HG02938 (cell line): ENCODE measurements around the gene OR10Z1.

Experiments used
- ATAC-seq: cut with Tn5 transposase; IDR thresholded peaks from one replicate; pipeline ENCODE4 v1.9.1; 2021; ENCODE audit warnings: mild to moderate bottlenecking, moderate library complexity; ENCODE audit not compliant: unreplicated experiment

The OR10Z1 gene

GRCh38 chr1:158604968-158605367 is at the start of gene OR10Z1:
TSS of gene OR10Z1 (plus strand) at chr1:158605268. CDS start at chr1:158606439, 1,171 bp downstream.
- no peak for ATAC-seq

DNA sequence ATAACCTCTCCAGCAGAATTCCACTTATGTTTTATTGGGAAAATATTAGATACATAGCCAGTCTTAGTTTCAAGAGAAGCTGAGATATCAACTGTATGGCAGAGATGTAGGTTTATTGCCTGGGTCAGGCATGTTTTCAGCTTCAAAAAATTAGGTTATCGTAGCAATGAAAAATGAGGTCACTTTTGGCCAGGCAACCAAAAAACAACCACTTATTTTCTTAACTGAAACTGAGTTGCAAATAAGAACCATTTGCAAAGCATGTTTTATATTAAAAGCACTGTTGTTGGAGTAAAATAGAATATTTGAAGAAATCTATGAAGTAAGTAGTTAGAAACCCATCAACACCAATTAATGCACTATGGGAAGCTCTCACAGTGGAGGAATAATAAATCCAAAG is 45.4 kb upstream of the OR10Z1 start:
- ATAC-seq = no peak

DNA sequence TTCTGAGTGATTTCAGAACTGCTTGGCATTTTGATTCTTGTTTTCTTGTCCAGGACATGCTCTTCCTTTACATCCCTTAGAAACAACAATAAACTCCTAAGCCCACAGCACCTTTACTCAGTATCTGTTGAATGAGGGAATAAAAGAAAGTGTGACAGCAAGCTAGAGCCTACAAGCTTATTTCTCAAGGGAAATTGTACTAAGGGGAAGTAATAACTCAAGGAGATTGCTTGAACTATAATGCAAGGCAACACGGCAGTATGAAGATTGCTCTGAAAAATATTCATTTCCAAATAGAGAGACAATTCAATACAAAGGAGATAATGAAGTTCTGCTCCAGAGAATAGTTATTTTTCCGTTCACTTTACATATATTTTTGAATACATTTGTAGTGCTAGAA is 41.2 kb upstream of the OR10Z1 start:
- ATAC-seq = no peak

DNA sequence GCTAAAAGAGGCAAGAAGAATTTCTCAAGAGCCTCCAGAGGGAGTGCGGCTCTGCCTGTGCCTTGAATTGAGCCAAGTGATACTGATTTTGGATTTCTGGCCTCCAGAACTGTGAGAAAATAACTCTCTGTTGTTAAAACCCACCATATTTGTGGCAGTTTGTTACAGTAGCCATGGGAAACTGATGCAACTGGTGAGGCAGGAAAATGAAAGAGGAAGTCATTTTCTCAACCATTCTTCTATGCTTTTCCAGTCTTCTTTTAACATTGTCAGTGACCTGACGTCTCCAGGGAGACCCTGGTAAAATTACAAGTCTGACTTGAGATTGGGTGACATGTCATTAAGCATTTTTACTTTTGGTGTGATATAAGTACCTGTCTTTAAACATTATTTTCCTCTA is 40.5 kb upstream of the OR10Z1 start:
- ATAC-seq = no peak

DNA sequence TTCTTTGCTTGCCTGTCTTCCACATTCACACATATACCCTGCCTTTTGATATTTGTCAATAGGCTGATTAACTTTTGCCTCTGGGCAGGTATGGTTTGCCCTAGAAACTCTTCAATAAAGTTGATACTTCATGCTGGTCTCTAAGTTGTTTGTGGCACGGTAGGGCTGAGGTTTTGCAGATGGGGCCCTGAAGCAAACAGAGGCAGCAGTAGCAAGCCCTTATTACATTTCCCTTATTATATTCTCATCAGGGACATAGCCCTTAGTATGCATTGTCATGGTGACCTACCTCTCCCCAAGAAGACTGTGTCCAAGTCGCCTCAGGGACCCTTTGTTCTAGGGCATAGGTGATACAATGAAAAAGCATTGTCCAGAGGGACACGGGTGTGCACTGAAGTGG is 34.6 kb upstream of the OR10Z1 start, which contains the start of gene OR6P1:
Gene OR6P1, minus strand, starts transcription at position 101 of the 400 bp plus-strand sequence. CDS start 6,976 bp downstream, outside the sequence.
- ATAC-seq = no peak

GRCh38 chr1:158572226-158572625 is 32.8 kb upstream of the OR10Z1 start:
- no peak for ATAC-seq

- ATAC-seq = no peak
Measured at GRCh38 chr1:158577561-158577960, 27.5 kb upstream of the OR10Z1 start.

DNA sequence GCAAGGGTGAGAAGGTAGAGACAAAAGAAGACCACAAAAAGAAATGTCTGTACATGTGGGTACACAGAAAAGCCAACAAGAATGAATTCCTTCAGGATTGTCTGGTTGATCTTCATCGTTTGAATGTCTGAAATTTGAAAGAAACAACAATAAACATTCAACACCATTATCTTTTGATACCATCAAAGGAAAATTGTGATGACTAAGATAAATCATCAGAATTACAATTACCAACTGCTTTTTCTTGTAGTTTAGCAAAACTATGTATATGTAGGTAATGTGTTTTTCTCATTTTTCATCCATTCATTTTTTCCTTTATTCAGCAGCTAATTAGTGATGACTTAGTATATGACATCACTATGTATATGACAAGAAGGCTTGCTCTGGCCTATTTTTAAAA is 25.3 kb upstream of the OR10Z1 start, which contains the start of gene OR10X1:
Gene OR10X1, minus strand, starts transcription at position 167 of the 400 bp plus-strand sequence. Its CDS starts 0 bp downstream, at position 167.
- no peak for ATAC-seq

- no peak for ATAC-seq
Measured at GRCh38 chr1:158583962-158584361, 21.1 kb upstream of the OR10Z1 start.

DNA sequence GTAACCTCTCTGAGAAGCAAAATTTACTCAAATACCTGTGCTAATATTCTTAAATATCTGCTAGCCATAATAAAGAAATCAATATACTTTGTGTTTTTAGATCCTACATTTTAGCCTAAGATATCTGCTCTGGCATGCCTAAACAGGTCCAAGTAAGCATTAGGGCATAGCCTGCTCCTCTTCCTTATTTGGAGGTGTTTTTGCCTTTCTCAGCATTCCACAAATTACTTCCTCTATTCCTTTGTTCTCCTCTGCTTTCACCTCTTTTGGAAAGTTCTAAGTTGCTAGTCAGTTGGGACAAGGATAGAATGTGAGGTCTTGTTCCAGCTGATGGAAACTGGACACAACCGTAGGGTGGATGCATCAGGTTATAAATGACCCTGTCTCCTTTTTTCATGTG is 18.1 kb upstream of the OR10Z1 start:
- ATAC-seq = no peak

DNA sequence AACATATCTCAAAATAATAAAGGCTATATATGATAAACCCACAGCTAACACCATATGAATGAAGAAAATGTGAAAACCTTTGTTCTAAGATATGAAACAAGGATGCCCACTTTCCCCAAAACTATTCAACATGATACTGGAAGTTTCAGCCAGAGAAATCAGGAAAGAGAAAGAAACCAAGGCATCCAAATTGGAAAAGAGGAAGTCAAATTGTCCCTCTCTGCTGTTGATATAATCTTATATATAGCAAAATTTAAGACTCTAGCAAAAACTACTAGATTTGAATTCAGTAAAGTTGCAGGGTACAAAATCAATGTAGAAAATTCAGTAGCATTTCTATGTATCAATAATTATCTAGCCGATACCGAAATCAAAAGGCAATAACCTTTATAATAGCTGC is 4.3 kb upstream of the OR10Z1 start:
- ATAC-seq = no peak

DNA sequence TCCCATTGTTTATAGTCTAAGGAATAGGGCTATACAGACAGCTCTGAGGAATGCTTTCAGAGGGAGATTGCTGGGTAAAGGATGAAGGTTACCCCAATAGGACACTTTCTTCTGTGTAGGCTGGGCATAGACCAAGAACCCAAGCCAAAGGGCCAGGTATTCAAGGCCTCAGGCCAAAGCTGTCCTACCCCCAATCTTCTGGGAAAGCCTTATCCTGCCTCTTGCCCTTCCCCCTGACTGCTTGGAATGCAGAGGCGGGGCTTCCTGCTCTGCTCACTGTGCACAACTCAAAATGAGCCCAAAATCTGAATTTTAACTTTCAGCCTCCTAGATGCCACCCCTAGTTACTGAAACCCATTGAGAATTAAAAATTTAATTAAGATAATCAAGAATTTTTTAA is 2.2 kb downstream of the OR10Z1 start:
- no peak for ATAC-seq

GRCh38 chr1:158611916-158612315 is 6.8 kb downstream of the OR10Z1 start:
- ATAC-seq = no peak

DNA sequence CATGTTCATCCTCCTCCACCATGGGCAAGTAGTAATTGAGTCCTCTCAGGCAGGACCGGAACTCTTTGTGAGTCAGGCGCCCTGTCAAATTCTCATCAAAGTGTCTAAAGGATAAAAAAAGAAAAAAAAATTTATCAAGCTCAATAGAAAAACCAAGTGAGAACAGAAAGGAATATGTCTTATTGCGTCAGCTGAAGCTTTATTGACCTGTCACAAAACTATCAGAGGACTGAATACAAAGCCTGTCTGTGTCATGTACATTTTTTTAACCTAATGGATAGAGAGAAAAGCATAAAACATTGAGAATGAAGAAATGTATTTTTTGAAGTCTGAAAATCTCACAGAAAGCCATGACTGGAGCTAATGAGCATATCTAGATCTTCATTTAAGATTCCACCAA is 8.7 kb downstream of the OR10Z1 start:
- ATAC-seq = no peak

DNA sequence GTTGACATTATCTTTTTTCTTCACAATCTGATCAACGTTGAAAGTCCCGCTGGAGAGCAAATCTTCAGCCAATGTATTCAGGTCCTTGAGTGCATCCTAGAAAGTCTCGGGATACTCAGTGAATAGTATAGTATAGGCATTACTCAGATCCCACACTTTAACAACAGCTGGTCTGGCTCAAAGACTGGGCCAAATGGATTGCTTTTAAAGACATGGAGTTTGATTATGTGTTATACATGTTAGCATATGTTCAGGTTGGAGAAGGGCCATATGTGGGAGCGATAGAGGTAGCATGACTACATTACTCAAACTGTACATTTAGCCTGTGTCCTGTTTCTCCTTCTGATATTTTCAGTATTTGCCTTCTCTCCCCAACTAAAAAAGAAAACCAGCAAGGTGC is 33.1 kb downstream of the OR10Z1 start:
- ATAC-seq = no peak

GRCh38 chr1:158638904-158639303 is 33.8 kb downstream of the OR10Z1 start:
- no peak for ATAC-seq

- ATAC-seq = no peak
Measured at GRCh38 chr1:158644449-158644848, 39.4 kb downstream of the OR10Z1 start.

- ATAC-seq = no peak
Measured at GRCh38 chr1:158646465-158646864, 41.4 kb downstream of the OR10Z1 start.

- no peak for ATAC-seq
Measured at GRCh38 chr1:158649052-158649451, 44.0 kb downstream of the OR10Z1 start.

GRCh38 chr1:158652721-158653334 is 47.8 kb downstream of the OR10Z1 start:
- no peak for ATAC-seq

DNA sequence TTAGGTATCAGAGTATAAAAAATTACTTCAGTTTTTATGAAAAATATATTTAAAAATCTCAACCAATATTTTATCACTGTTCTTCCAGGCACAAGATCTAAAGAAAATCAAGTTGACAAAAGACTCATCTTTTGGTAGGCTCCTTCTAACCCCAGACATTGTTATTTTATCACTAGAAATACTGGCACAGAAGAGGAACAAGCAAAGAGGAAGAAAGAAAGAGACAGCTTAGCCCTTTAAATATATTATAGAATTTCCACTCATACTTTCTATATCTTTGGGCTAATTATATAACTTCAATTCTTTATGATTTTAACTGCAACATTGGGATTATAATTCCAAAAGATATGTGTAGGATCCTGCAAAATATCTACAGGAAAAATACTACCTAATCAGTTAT is 49.0 kb downstream of the OR10Z1 start:
- ATAC-seq = no peak

GRCh38 chr1:158654571-158654970 is 49.5 kb downstream of the OR10Z1 start:
- ATAC-seq = no peak
